NCI-H1105 (cell line): Measurements from ENCODE around the gene PDK3.

Source experiments
- DNase-seq: peaks from one replicate; lab custom pipeline; 2025; lab: John Stamatoyannopoulos, UW

PDK3 gene

GRCh38 chrX:24464836-24465531 lies at the start of gene PDK3:
Gene PDK3 (plus strand): TSS chrX:24465286. CDS start chrX:24465456, 170 bp downstream.
- DNase-seq: peak; percentile 85

GRCh38 chrX:24415921-24416320 lies 49.2 kb upstream of the PDK3 start:
- DNase-seq: no peak

GRCh38 chrX:24423960-24424359 lies 41.1 kb upstream of the PDK3 start:
- DNase-seq: no peak

- no peak for DNase-seq
Observed at GRCh38 chrX:24424948-24425347, 40.1 kb upstream of the PDK3 start.

GRCh38 chrX:24425806-24426205 lies 39.3 kb upstream of the PDK3 start:
- no peak for DNase-seq

- no peak for DNase-seq
Observed at GRCh38 chrX:24426340-24426913, 38.7 kb upstream of the PDK3 start.

- no peak for DNase-seq
Observed at GRCh38 chrX:24426921-24427746, 38.0 kb upstream of the PDK3 start.

GRCh38 chrX:24427747-24428019 lies 37.4 kb upstream of the PDK3 start:
- no peak for DNase-seq

GRCh38 chrX:24428516-24428915 lies 36.6 kb upstream of the PDK3 start:
- DNase-seq: no peak

- no peak for DNase-seq
Observed at GRCh38 chrX:24435060-24435459, 30.0 kb upstream of the PDK3 start.

- DNase-seq: no peak
Observed at GRCh38 chrX:24443918-24444317, 21.2 kb upstream of the PDK3 start.

GRCh38 chrX:24444645-24445044 lies 20.4 kb upstream of the PDK3 start:
- DNase-seq: no peak

- DNase-seq: no peak
Observed at GRCh38 chrX:24448762-24449250, 16.3 kb upstream of the PDK3 start.

GRCh38 chrX:24463077-24463476 lies 2.0 kb upstream of the PDK3 start:
- DNase-seq: no peak

GRCh38 chrX:24464498-24464835 lies 619 bp upstream of the PDK3 start:
- no peak for DNase-seq

GRCh38 chrX:24465532-24465865 lies 413 bp downstream of the PDK3 start:
- DNase-seq: no peak

GRCh38 chrX:24466025-24466424 lies 939 bp downstream of the PDK3 start:
- no peak for DNase-seq

- no peak for DNase-seq
Observed at GRCh38 chrX:24468245-24468644, 3.2 kb downstream of the PDK3 start.

GRCh38 chrX:24471808-24472207 lies 6.7 kb downstream of the PDK3 start:
- no peak for DNase-seq

GRCh38 chrX:24475480-24475879 lies 10.4 kb downstream of the PDK3 start:
- DNase-seq: no peak

GRCh38 chrX:24478509-24478908 lies 13.4 kb downstream of the PDK3 start:
- DNase-seq: no peak

- DNase-seq: peak; percentile 19
Observed at GRCh38 chrX:24479924-24480323, 14.8 kb downstream of the PDK3 start.

GRCh38 chrX:24480400-24480865 lies 15.3 kb downstream of the PDK3 start:
- DNase-seq: peak; percentile 57
